IMR-90 (cell line): ENCODE data around the gene CFAP161. TPM values are rescaled to one million over a fixed set of nuclear protein-coding genes. Genes with fewer than 3 reads are reported as not detected.

Source experiments
- ATAC-seq: fragments of 200-7000 bp; cut with Tn5 transposase; 2 replicates; pipeline ENCODE4 v1.9.1; 2020; ENCODE audit warnings: low read depth, mild to moderate bottlenecking, moderate library complexity
- BruUV-seq: library from RNA; stranded (reverse); fragments of 400-500 nt; replicated peaks from 2 replicates; lab custom pipeline; 2021; lab: Mats Ljungman, UMichigan
- CTCF ChIA-PET: fragments of 300-600 bp; formaldehyde crosslinking; extraction: SDS; loops from one replicate; lab custom pipeline; 2021; ENCODE audit warnings: antibody characterized with exemption; lab: Yijun Ruan, JAX
- POLR2A ChIA-PET: fragments of 300-600 bp; sonication (Branson Sonifier 250); formaldehyde crosslinking; loops from one replicate; lab custom pipeline; 2022; ENCODE audit warnings: antibody characterized with exemption; ENCODE audit not compliant: unreplicated experiment; lab: Charles Lee
- DNase-seq: peaks from one replicate; pipeline ENCODE4 v3.0.0; 2013
- H2AFZ ChIP-seq: replicated peaks from 2 replicates; pipeline ENCODE3; 2013; ENCODE audit warnings: low read length, mild to moderate bottlenecking; ENCODE audit not compliant: poor library complexity
- H2AK5ac ChIP-seq: 2 replicates; pipeline ENCODE4 v1.6.1; 2013; ENCODE audit warnings: low read depth, low read length, inconsistent platforms
- H2AK9ac ChIP-seq: replicated peaks from 2 replicates; pipeline ENCODE3; 2013; ENCODE audit warnings: mild to moderate bottlenecking, low read depth, low read length, moderate library complexity; ENCODE audit not compliant: poor library complexity
- H2BK120ac ChIP-seq: 2 replicates; pipeline ENCODE4 v1.6.1; 2013; ENCODE audit warnings: low read depth, low read length, inconsistent platforms
- H2BK15ac ChIP-seq: 3 replicates; pipeline ENCODE4 v1.6.1; 2013; ENCODE audit warnings: low read depth, low read length, inconsistent platforms
- H2BK20ac ChIP-seq: 2 replicates; pipeline ENCODE4 v1.6.1; 2013; ENCODE audit warnings: low read depth, mild to moderate bottlenecking, inconsistent platforms, low read length, moderate library complexity
- H2BK5ac ChIP-seq: 2 replicates; pipeline ENCODE4 v1.6.1; 2013; ENCODE audit warnings: mild to moderate bottlenecking, low read depth, low read length, inconsistent platforms; ENCODE audit not compliant: poor library complexity, severe bottlenecking
- H3K14ac ChIP-seq: replicated peaks from 2 replicates; pipeline ENCODE4 v1.6.1; 2013; ENCODE audit warnings: low read depth, low read length, inconsistent platforms
- H3K18ac ChIP-seq: 2 replicates; pipeline ENCODE4 v1.6.1; 2013; ENCODE audit warnings: low read depth, low read length, control low read depth
- H3K23ac ChIP-seq: 2 replicates; pipeline ENCODE4 v1.6.1; 2013; ENCODE audit warnings: low read depth, low read length, inconsistent platforms
- H3K27ac ChIP-seq: 2 replicates; pipeline ENCODE4 v1.5.1; 2013; ENCODE audit warnings: mild to moderate bottlenecking, control low read depth, low read length; ENCODE audit not compliant: insufficient read depth
- H3K27me3 ChIP-seq: 2 replicates; pipeline ENCODE4 v1.6.1; 2013; ENCODE audit warnings: low read length; ENCODE audit not compliant: control insufficient read depth, insufficient read depth
- H3K36me3 ChIP-seq: 2 replicates; pipeline ENCODE4 v1.6.1; 2013; ENCODE audit warnings: low read length, mixed read lengths; ENCODE audit not compliant: control insufficient read depth, insufficient read depth
- H3K4ac ChIP-seq: 2 replicates; pipeline ENCODE4 v1.6.1; 2013; ENCODE audit warnings: low read depth, low read length, inconsistent platforms
- H3K4me1 ChIP-seq: 2 replicates; pipeline ENCODE4 v1.6.1; 2013; ENCODE audit warnings: low read length, mixed read lengths; ENCODE audit not compliant: control insufficient read depth, insufficient read depth
- H3K4me2 ChIP-seq: 2 replicates; pipeline ENCODE4 v1.6.1; 2013; ENCODE audit warnings: low read depth, mild to moderate bottlenecking, control low read depth, low read length, moderate library complexity
- H3K4me3 ChIP-seq: 2 replicates; pipeline ENCODE4 v1.5.1; 2013; ENCODE audit warnings: low read depth, mild to moderate bottlenecking, control low read depth, low read length, moderate library complexity; ENCODE audit not compliant: insufficient read depth
- H3K56ac ChIP-seq: 2 replicates; pipeline ENCODE4 v1.6.1; 2013; ENCODE audit warnings: low read length, inconsistent platforms; ENCODE audit not compliant: insufficient read depth; ENCODE audit errors: extremely low read depth
- H3K79me1 ChIP-seq, 2 experiments: 2 replicates each; pipeline ENCODE4 v1.6.1; 2013; ENCODE audit warnings: low read length in 2 of 2, inconsistent platforms in 1 of 2, low read depth in 1 of 2
- H3K9ac ChIP-seq: 2 replicates; pipeline ENCODE4 v1.6.1; 2013; ENCODE audit warnings: low read depth, low read length, control low read depth
- H3K9me1 ChIP-seq: 2 replicates; pipeline ENCODE4 v1.6.1; 2013; ENCODE audit warnings: low read length, inconsistent platforms; ENCODE audit not compliant: insufficient read depth
- H3K9me3 ChIP-seq: 2 replicates; pipeline ENCODE4 v1.6.1; 2013; ENCODE audit warnings: low read length; ENCODE audit not compliant: control insufficient read depth, insufficient read depth
- H4K20me1 ChIP-seq: 2 replicates; pipeline ENCODE4 v1.6.1; 2013; ENCODE audit warnings: low read length, inconsistent platforms; ENCODE audit not compliant: insufficient read depth
- H4K5ac ChIP-seq: 2 replicates; pipeline ENCODE4 v1.6.1; 2013; ENCODE audit warnings: mild to moderate bottlenecking, low read depth, low read length, control low read depth
- H4K8ac ChIP-seq, 2 experiments: 2 replicates each; pipeline ENCODE4 v1.6.1; 2013; ENCODE audit warnings: low read depth in 2 of 2, low read length in 2 of 2, control low read depth in 1 of 2, inconsistent platforms in 1 of 2
- H4K91ac ChIP-seq: 2 replicates; pipeline ENCODE4 v1.6.1; 2013; ENCODE audit warnings: low read depth, low read length, inconsistent platforms; ENCODE audit not compliant: insufficient read depth
- BHLHE40 ChIP-seq: fragments of 150-350 bp; IDR thresholded peaks from 2 replicates; pipeline ENCODE4 v1.6.1; 2016; ENCODE audit warnings: mild to moderate bottlenecking, low read depth, low read length
- CHD1 ChIP-seq: IDR thresholded peaks from 2 replicates; pipeline ENCODE4 v1.6.1; 2012; ENCODE audit warnings: low read depth, low read length, improper control_type of control experiment
- MAFK ChIP-seq: IDR thresholded peaks from 2 replicates; pipeline ENCODE4 v1.6.1; 2012; ENCODE audit warnings: low read depth, low read length, improper control_type of control experiment
- MAZ ChIP-seq: IDR thresholded peaks from 2 replicates; pipeline ENCODE4 v1.6.1; 2012; ENCODE audit warnings: low read depth, mild to moderate bottlenecking, low read length, improper control_type of control experiment, moderate library complexity, borderline replicate concordance
- NFE2L2 ChIP-seq: fragments of 150-350 bp; IDR thresholded peaks from 2 replicates; pipeline ENCODE4 v1.6.1; 2016; ENCODE audit warnings: low read depth, mild to moderate bottlenecking, low read length
- RAD21 ChIP-seq: IDR thresholded peaks from 2 replicates; pipeline ENCODE4 v1.6.1; 2012; ENCODE audit warnings: low read length, improper control_type of control experiment
- RFX5 ChIP-seq: IDR thresholded peaks from 2 replicates; pipeline ENCODE4 v1.8.0; 2012; ENCODE audit warnings: low read depth, mild to moderate bottlenecking, low read length, moderate library complexity
- WGBS, 2 experiments: methylation state at CpG; one replicate each; pipeline versions ENCODE4 v1.1.5 to v1.1.7; 2013; ENCODE audit warnings: missing lambda C conversion rate in 2 of 2; ENCODE audit not compliant: insufficient read length in 1 of 2; ENCODE audit errors: extremely low coverage in 2 of 2; 5-methylcytosine and 5-hydroxymethylcytosine counted together
- dilution Hi-C: fragments of 300-500 bp; cut with HindIII; formaldehyde crosslinking; loops from one replicate; pipeline ENCODE4 v1.14.3; 2018; ENCODE audit warnings: low sequenced_read_pairs; ENCODE audit not compliant: unreplicated experiment
- in situ Hi-C: fragments of 300-500 bp; cut with MboI; formaldehyde crosslinking; loops from 3 replicates; pipeline ENCODE4 v1.14.3; 2019; ENCODE audit warnings: low sequenced_read_pairs, inconsistent platforms, mixed read lengths
- intact Hi-C: fragments of 100-400 bp; cut with micrococcal nuclease; formaldehyde crosslinking; loops from 2 replicates; pipeline ENCODE4 v1.10.0; 2022
- polyA plus RNA-seq, 3 experiments: library from polyadenylated mRNA; depleted of rRNA; stranded (reverse); fragments of >200 nt; gene quantifications; 2 replicates each; pipeline ENCODE4 v1.2.3, GENCODE V29; 2012; ENCODE audit warnings: low replicate concordance in 1 of 3
- total RNA-seq: library from RNA; depleted of rRNA; stranded (reverse); fragments of >200 nt; gene quantifications from 2 replicates; pipeline ENCODE4 v1.2.3, GENCODE V29; 2012
- TF ChIP-seq, protein P1 (sequence below): fragments of 150-350 bp; IDR thresholded peaks from 2 replicates; pipeline ENCODE4 v1.6.1; 2016; ENCODE audit warnings: low read depth, mild to moderate bottlenecking, low read length, moderate library complexity, borderline replicate concordance

The CFAP161 gene
- total and polyA plus RNA-seq, 2 of the 4 experiments (the other 2 are of a cell fraction): not detected

DNA sequence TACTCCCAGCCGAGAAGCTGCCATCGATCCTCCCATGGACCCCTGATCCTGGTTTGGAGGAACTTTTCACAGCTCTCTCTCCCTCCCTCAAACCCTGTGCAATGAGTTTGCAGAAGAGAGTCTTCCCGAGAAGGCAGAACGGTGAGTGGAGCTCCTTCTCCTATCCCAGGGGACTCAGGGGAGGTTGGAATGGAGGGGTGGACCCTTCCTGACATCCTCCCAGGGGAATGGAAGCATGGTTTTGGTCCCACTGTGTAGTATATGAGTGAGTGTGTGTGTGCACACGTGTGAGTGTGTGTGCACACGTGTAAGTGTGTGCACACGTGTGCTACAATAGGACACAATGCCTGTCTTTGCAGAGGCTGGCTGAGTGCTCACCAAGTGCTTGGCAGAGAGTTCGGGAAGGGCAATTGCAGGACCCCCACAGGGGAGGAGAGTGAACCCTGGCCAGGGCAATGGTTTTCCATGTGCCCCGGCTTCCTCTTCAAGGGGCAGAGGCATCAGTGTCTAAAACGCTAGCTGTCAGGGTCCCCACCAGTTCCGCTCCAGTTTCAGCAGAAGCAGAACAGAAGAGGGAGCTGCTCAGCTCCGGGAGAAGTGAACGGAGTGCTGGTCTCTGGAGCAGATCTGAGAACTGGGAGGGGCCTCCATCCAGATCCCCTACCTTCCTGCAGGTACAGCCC lies 48.8 kb downstream of the CFAP161 start (continued):
- TF ChIP-seq, protein P1, sequence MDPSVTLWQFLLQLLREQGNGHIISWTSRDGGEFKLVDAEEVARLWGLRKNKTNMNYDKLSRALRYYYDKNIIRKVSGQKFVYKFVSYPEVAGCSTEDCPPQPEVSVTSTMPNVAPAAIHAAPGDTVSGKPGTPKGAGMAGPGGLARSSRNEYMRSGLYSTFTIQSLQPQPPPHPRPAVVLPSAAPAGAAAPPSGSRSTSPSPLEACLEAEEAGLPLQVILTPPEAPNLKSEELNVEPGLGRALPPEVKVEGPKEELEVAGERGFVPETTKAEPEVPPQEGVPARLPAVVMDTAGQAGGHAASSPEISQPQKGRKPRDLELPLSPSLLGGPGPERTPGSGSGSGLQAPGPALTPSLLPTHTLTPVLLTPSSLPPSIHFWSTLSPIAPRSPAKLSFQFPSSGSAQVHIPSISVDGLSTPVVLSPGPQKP: no peak
- no peak for TF ChIP-seq MAFK

DNA sequence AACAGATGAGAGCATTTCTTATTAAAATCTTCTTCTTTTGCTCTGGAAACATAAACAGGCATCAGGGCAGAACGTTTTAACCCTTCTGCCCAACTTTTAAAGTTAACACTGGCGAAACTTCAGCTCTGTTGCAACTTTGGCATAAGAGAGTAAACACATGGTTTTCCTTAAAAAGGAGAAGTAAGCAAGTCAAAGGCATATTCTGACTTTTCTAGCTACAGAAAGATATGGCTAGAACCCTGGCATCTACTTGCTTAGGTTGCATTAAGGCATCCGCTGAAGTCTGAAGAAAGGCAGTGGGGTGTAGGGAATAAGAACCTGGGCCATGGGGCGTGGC lies 49.3 kb downstream of the CFAP161 start:
- peaks cover 0 to 19% of the 10 kb centered on the region in 2 experiments; a peak in 2 of 4 replicates for H3K79me1 ChIP-seq
- DNase-seq: no peak
- H3K23ac ChIP-seq: no peak overlapping the region
- dilution Hi-C loops: no loop called here
- peaks cover under 1% of the 10 kb centered on the region; the same call in 1 of the 2 replicates for H3K36me3 ChIP-seq
- peak overlapping the region; percentile 89 for H3K9ac ChIP-seq
- peak overlapping the region; percentile 98; the same call in 1 of the 2 replicates for H2AK5ac ChIP-seq
- H2AK9ac ChIP-seq: no peak overlapping the region
- TF ChIP-seq RFX5 (no peak), RAD21 (no peak), NFE2L2 (no peak), BHLHE40 (no peak), MAFK (no peak), MAZ (no peak), CHD1 (no peak)
- H3K27me3 ChIP-seq: no peaks in the 10 kb centered on the region
- ChIA-PET POLR2A (interaction anchor here (1.7 kb wide), 1 partner anchor 20 kb away, joined by 5 read pairs; no protein-coding TSS in a partner anchor), CTCF (interaction anchor here (0.8 to 1.9 kb wide), 6 partner anchors 19 to 91 kb away, joined by 3 to 11 read pairs (median 5); no protein-coding TSS in a partner anchor)
- peak overlapping the region; percentile 92; the same call in 1 of the 2 replicates for H4K5ac ChIP-seq
- no peak overlapping the region for H2BK5ac ChIP-seq
- peak overlapping the region; percentile 88 for H4K91ac ChIP-seq
- peak overlapping the region; percentile 92 for H3K4ac ChIP-seq
- H2BK15ac ChIP-seq: peak overlapping the region; percentile 63; the same call in 2 of the 3 replicates
- peak overlapping the region; percentile 97 for H3K4me2 ChIP-seq
- intact Hi-C loops: loop anchor here (2.0 kb wide), 1 partner anchor 19 kb away; no protein-coding TSS in a partner anchor
- in situ Hi-C loops: no loop called here
- peak overlapping the region; percentile 85; the same call in 1 of the 2 replicates for H3K14ac ChIP-seq
- peak overlapping the region; percentile 92; the same call in 1 of the 2 replicates for H3K27ac ChIP-seq
- peaks cover 23% of the 10 kb centered on the region for H3K4me1 ChIP-seq
- H3K9me3 ChIP-seq: no peaks in the 10 kb centered on the region
- no TSS peak for BruUV-seq
- H3K9me1 ChIP-seq: peaks cover 9% of the 10 kb centered on the region; the same call in 1 of the 2 replicates
- peak overlapping the region; percentile 87 for H2BK20ac ChIP-seq
- H2BK120ac ChIP-seq: peak overlapping the region; percentile 95
- no peaks in the 10 kb centered on the region for H4K20me1 ChIP-seq
- H4K8ac ChIP-seq: peak overlapping the region; percentile 22 to 77; a peak in 2 of 4 replicates
- peak overlapping the region; percentile 43 for H3K4me3 ChIP-seq
- WGBS, 2 experiments: no CpG with 5 or more reads among the region's 4 CpGs
- no peak overlapping the region for H2AFZ ChIP-seq
- H3K56ac ChIP-seq: no peak overlapping the region
- peak overlapping the region; percentile 86 for H3K18ac ChIP-seq
- ATAC-seq: no peak
